Mesenchymal stem cell (in vitro differentiated cells and primary cell): ENCODE results near the gene TNRC6C.

Source experiments
- DNase-seq: peaks from one replicate; pipeline ENCODE4 v3.0.0-alpha.2; 2013
- H2AFZ ChIP-seq: one replicate; pipeline ENCODE4 v1.6.1; 2013; ENCODE audit warnings: low read depth, mild to moderate bottlenecking, control low read depth, inconsistent platforms, low read length, moderate library complexity
- H2AK5ac ChIP-seq: 2 replicates; pipeline ENCODE4 v1.6.1; 2013; ENCODE audit warnings: low read length, moderate library complexity, mild to moderate bottlenecking, inconsistent platforms; ENCODE audit not compliant: severe bottlenecking
- H2BK120ac ChIP-seq: one replicate; pipeline ENCODE4 v1.6.1; 2013; ENCODE audit warnings: low read depth, mild to moderate bottlenecking, inconsistent platforms, low read length, moderate library complexity
- H2BK12ac ChIP-seq, 2 experiments: one replicate each; pipeline ENCODE4 v1.6.1; 2013; ENCODE audit warnings: inconsistent platforms in 2 of 2, low read length in 2 of 2, mild to moderate bottlenecking in 2 of 2, moderate library complexity in 2 of 2, control low read depth in 1 of 2
- H2BK15ac ChIP-seq: one replicate; pipeline ENCODE4 v1.6.1; 2013; ENCODE audit warnings: mild to moderate bottlenecking, low read depth, inconsistent platforms; ENCODE audit not compliant: poor library complexity, severe bottlenecking
- H2BK5ac ChIP-seq: 2 replicates; pipeline ENCODE4 v1.6.1; 2013; ENCODE audit warnings: low read depth, mild to moderate bottlenecking, low read length, control low read depth, inconsistent platforms; ENCODE audit not compliant: poor library complexity, severe bottlenecking
- H3K14ac ChIP-seq, 2 experiments: one replicate each; pipeline ENCODE4 v1.6.1; 2013; ENCODE audit warnings: inconsistent platforms in 2 of 2, low read length in 2 of 2, control low read depth in 1 of 2, mild to moderate bottlenecking in 1 of 2, moderate library complexity in 1 of 2
- H3K18ac ChIP-seq, 2 experiments: one replicate each; pipeline ENCODE4 v1.6.1; 2013; ENCODE audit warnings: inconsistent platforms in 2 of 2, low read length in 2 of 2, control low read depth in 1 of 2, low read depth in 1 of 2, mild to moderate bottlenecking in 1 of 2
- H3K23ac ChIP-seq, 2 experiments: one replicate each; pipeline ENCODE4 v1.6.1; 2013; ENCODE audit warnings: inconsistent platforms in 2 of 2, low read length in 2 of 2, mild to moderate bottlenecking in 2 of 2, moderate library complexity in 2 of 2, control low read depth in 1 of 2
- H3K27ac ChIP-seq: 2 replicates; pipeline ENCODE4 v1.5.1; 2013; ENCODE audit warnings: mild to moderate bottlenecking, moderate library complexity, low read length, control low read depth, inconsistent platforms; ENCODE audit not compliant: poor library complexity, severe bottlenecking
- H3K27me3 ChIP-seq, 2 experiments: 2 replicates each; pipeline versions ENCODE4 v1.6.1 to v1.7.0; 2013; ENCODE audit warnings: low read length in 2 of 2, mild to moderate bottlenecking in 2 of 2, moderate library complexity in 2 of 2, control low read depth in 1 of 2, inconsistent platforms in 1 of 2; ENCODE audit not compliant: control insufficient read depth in 1 of 2, insufficient read depth in 1 of 2
- H3K36me3 ChIP-seq, 2 experiments: 2 replicates each; pipeline versions ENCODE4 v1.6.1 to v1.7.0; 2013; ENCODE audit warnings: low read length in 2 of 2, control low read depth in 1 of 2, inconsistent platforms in 1 of 2, low read depth in 1 of 2, mild to moderate bottlenecking in 1 of 2; ENCODE audit not compliant: insufficient read depth in 2 of 2, control insufficient read depth in 1 of 2
- H3K4ac ChIP-seq, 2 experiments: one replicate each; pipeline ENCODE4 v1.6.1; 2013; ENCODE audit warnings: inconsistent platforms in 2 of 2, low read length in 2 of 2, mild to moderate bottlenecking in 2 of 2, moderate library complexity in 2 of 2, control low read depth in 1 of 2, low read depth in 1 of 2
- H3K4me1 ChIP-seq: 2 replicates; pipeline ENCODE4 v1.6.1; 2013; ENCODE audit warnings: low read depth, low read length, control low read depth; ENCODE audit not compliant: control insufficient read depth, insufficient read depth
- H3K4me2 ChIP-seq: 2 replicates; pipeline ENCODE4 v1.6.1; 2013; ENCODE audit warnings: low read length, mild to moderate bottlenecking, inconsistent platforms; ENCODE audit not compliant: poor library complexity, severe bottlenecking
- H3K4me3 ChIP-seq, 2 experiments: 2 replicates each; pipeline versions ENCODE4 v1.5.1 to v1.7.0; 2013; ENCODE audit warnings: low read length in 2 of 2, mild to moderate bottlenecking in 2 of 2, control low read depth in 1 of 2, low read depth in 1 of 2; ENCODE audit not compliant: insufficient read depth in 1 of 2
- H3K79me1 ChIP-seq: replicated peaks from 2 replicates; pipeline ENCODE4 v1.6.1; 2013; ENCODE audit warnings: mild to moderate bottlenecking, control low read depth, low read length, inconsistent platforms; ENCODE audit not compliant: poor library complexity, severe bottlenecking
- H3K9ac ChIP-seq: 2 replicates; pipeline ENCODE4 v1.7.0; 2013; ENCODE audit warnings: mild to moderate bottlenecking, low read length, moderate library complexity
- H3K9me3 ChIP-seq: 2 replicates; pipeline ENCODE4 v1.7.0; 2013; ENCODE audit warnings: mild to moderate bottlenecking, low read length; ENCODE audit not compliant: control insufficient read depth
- H4K8ac ChIP-seq: one replicate; pipeline ENCODE4 v1.6.1; 2013; ENCODE audit warnings: inconsistent platforms, mild to moderate bottlenecking, low read length, moderate library complexity
- H4K91ac ChIP-seq: one replicate; pipeline ENCODE4 v1.6.1; 2013; ENCODE audit warnings: mild to moderate bottlenecking, low read length, inconsistent platforms
- WGBS: methylation state at CpG from one replicate; pipeline ENCODE4 v1.1.7; 2013; ENCODE audit warnings: mixed read lengths; 5-methylcytosine and 5-hydroxymethylcytosine counted together

The TNRC6C gene

DNA sequence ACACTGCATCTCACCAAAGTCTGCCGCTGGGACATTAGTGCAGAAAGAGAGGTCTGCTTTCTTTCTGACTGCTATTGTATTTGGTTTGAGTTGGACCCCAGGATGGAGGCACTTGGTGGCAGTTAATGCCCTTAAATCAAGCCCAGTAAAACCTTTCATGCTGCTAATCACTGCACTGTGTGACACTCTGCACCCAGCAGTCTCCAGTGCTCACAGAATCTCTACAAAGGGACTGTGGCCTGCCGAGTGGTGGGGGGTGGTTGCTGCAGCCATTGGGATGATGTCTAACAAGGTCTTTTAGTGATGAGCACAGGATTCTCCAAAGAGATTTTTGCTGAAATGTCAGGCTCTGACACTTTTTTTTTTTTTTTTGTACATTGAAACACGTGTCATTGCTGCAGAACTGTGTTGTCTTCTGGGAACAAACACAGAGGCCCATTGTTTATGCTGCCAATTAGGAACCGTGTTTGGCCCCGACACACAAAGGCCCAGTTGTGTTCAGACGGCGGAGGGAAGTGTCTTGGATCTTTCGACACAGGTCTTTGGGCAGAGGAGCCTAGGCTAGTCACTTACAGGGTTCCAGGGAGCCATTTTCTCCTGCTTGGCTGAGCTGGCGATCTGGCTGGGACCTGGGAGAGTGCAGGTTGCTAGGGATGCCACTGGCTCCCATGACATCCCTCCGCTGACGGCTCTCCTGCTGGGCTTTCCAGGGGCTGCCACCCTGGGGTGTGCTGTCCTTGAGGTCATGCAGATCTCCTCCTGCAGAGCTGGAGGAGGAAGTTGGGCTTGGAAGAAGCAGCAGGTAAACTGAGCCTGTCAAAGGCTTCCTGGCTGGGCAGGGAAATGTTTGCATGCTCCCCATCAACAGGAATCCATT lies 16.2 kb upstream of the TNRC6C start:
- H2BK5ac ChIP-seq: no peak overlapping the region

GRCh38 chr17:77943971-77944370 lies 14.5 kb upstream of the TNRC6C start:
- H4K8ac ChIP-seq: no peak overlapping the region
- DNase-seq: no peak
- H2BK15ac ChIP-seq: no peak overlapping the region
- H2AK5ac ChIP-seq: no peak overlapping the region
- no peak overlapping the region for H3K4ac ChIP-seq
- peaks cover 32 to 49% of the 10 kb centered on the region in 2 experiments for H3K27me3 ChIP-seq
- 50% methylated on average over 4 of the region's 5 CpGs for WGBS
- no peak overlapping the region for H3K4me3 ChIP-seq
- H3K9ac ChIP-seq: no peak overlapping the region
- H2BK120ac ChIP-seq: no peak overlapping the region
- no peak overlapping the region for H2BK12ac ChIP-seq
- H3K36me3 ChIP-seq: no peaks in the 10 kb centered on the region
- H2AFZ ChIP-seq: no peak overlapping the region
- H3K4me1 ChIP-seq: no peaks in the 10 kb centered on the region
- H4K91ac ChIP-seq: no peak overlapping the region
- H2BK5ac ChIP-seq: no peak overlapping the region
- H3K9me3 ChIP-seq: no peaks in the 10 kb centered on the region
- H3K27ac ChIP-seq: no peak overlapping the region
- no peak overlapping the region for H3K14ac ChIP-seq
- no peak overlapping the region for H3K18ac ChIP-seq
- H3K79me1 ChIP-seq: no peaks in the 10 kb centered on the region
- no peak overlapping the region for H3K4me2 ChIP-seq
- H3K23ac ChIP-seq: no peak overlapping the region

More for the DNA sequence above, 16.2 kb upstream of the TNRC6C start:
- H3K9ac ChIP-seq: no peak overlapping the region
- no peak overlapping the region for H4K8ac ChIP-seq
- H3K36me3 ChIP-seq: no peaks in the 10 kb centered on the region
- no peak overlapping the region for H2BK12ac ChIP-seq
- no peak overlapping the region for H4K91ac ChIP-seq
- DNase-seq: no peak
- H2BK120ac ChIP-seq: no peak overlapping the region
- no peak overlapping the region for H3K23ac ChIP-seq
- H2AFZ ChIP-seq: no peak overlapping the region
- 83% methylated on average over 11 of the region's 11 CpGs for WGBS
- H3K9me3 ChIP-seq: no peaks in the 10 kb centered on the region
- H3K14ac ChIP-seq: no peak overlapping the region
- no peak overlapping the region for H2BK15ac ChIP-seq
- H3K27me3 ChIP-seq: peaks cover 32 to 54% of the 10 kb centered on the region in 2 experiments
- H3K4ac ChIP-seq: no peak overlapping the region
- no peak overlapping the region for H3K18ac ChIP-seq
- no peak overlapping the region for H2AK5ac ChIP-seq
- no peak overlapping the region for H3K4me2 ChIP-seq
- no peak overlapping the region for H3K27ac ChIP-seq
- H3K4me3 ChIP-seq: no peak overlapping the region
- no peaks in the 10 kb centered on the region for H3K79me1 ChIP-seq
- no peaks in the 10 kb centered on the region for H3K4me1 ChIP-seq

- no peak overlapping the region for H3K9ac ChIP-seq
- H3K4me1 ChIP-seq: no peaks in the 10 kb centered on the region
- no peak overlapping the region for H2BK5ac ChIP-seq
- no peak overlapping the region for H2BK120ac ChIP-seq
- no peak overlapping the region for H2BK15ac ChIP-seq
- H3K23ac ChIP-seq: no peak overlapping the region
- no peak overlapping the region for H2BK12ac ChIP-seq
- H3K27ac ChIP-seq: no peak overlapping the region
- H2AFZ ChIP-seq: no peak overlapping the region
- no peak overlapping the region for H3K4ac ChIP-seq
- no peaks in the 10 kb centered on the region for H3K36me3 ChIP-seq
- no peak overlapping the region for H3K4me2 ChIP-seq
- no peak overlapping the region for H3K14ac ChIP-seq
- H2AK5ac ChIP-seq: no peak overlapping the region
- no peak overlapping the region for H3K18ac ChIP-seq
- 83% methylated on average over 12 of the region's 12 CpGs for WGBS
- DNase-seq: no peak
- H3K27me3 ChIP-seq: peaks cover 32 to 51% of the 10 kb centered on the region in 2 experiments
- H3K9me3 ChIP-seq: no peaks in the 10 kb centered on the region
- H3K4me3 ChIP-seq: no peak overlapping the region
- no peak overlapping the region for H4K91ac ChIP-seq
- H4K8ac ChIP-seq: no peak overlapping the region
- no peaks in the 10 kb centered on the region for H3K79me1 ChIP-seq
Measured at GRCh38 chr17:77944390-77945222, 13.9 kb upstream of the TNRC6C start.
